ENCODE results near the gene NACC2.

- TF ChIP-seq CTCF (IDR thresholded peaks at IDR 0.05) (no peak), EP300 (IDR thresholded peaks at IDR 0.05) (no peak), POLR2A (IDR thresholded peaks at IDR 0.05) (no peak), POLR2AphosphoS5 (IDR thresholded peaks at IDR 0.05) (no peak)
Measured at GRCh38 chr9:136137321-136138265, 42.5 kb upstream of the NACC2 start.

All from gastroesophageal sphincter (tissue), 3 donors.